Mesenchymal stem cell (in vitro differentiated cells and primary cell): ENCODE data around the gene HADHB.

Source experiments
- DNase-seq: peaks from one replicate; pipeline ENCODE4 v3.0.0-alpha.2; 2013
- H2AFZ ChIP-seq: one replicate; pipeline ENCODE4 v1.6.1; 2013; ENCODE audit warnings: low read depth, mild to moderate bottlenecking, control low read depth, inconsistent platforms, low read length, moderate library complexity
- H2AK5ac ChIP-seq: 2 replicates; pipeline ENCODE4 v1.6.1; 2013; ENCODE audit warnings: low read length, moderate library complexity, mild to moderate bottlenecking, inconsistent platforms; ENCODE audit not compliant: severe bottlenecking
- H2BK120ac ChIP-seq: one replicate; pipeline ENCODE4 v1.6.1; 2013; ENCODE audit warnings: low read depth, mild to moderate bottlenecking, inconsistent platforms, low read length, moderate library complexity
- H2BK12ac ChIP-seq, 2 experiments: one replicate each; pipeline ENCODE4 v1.6.1; 2013; ENCODE audit warnings: inconsistent platforms in 2 of 2, low read length in 2 of 2, mild to moderate bottlenecking in 2 of 2, moderate library complexity in 2 of 2, control low read depth in 1 of 2
- H2BK15ac ChIP-seq: one replicate; pipeline ENCODE4 v1.6.1; 2013; ENCODE audit warnings: mild to moderate bottlenecking, low read depth, inconsistent platforms; ENCODE audit not compliant: poor library complexity, severe bottlenecking
- H2BK5ac ChIP-seq: 2 replicates; pipeline ENCODE4 v1.6.1; 2013; ENCODE audit warnings: low read depth, mild to moderate bottlenecking, low read length, control low read depth, inconsistent platforms; ENCODE audit not compliant: poor library complexity, severe bottlenecking
- H3K14ac ChIP-seq, 2 experiments: one replicate each; pipeline ENCODE4 v1.6.1; 2013; ENCODE audit warnings: inconsistent platforms in 2 of 2, low read length in 2 of 2, control low read depth in 1 of 2, mild to moderate bottlenecking in 1 of 2, moderate library complexity in 1 of 2
- H3K18ac ChIP-seq, 2 experiments: one replicate each; pipeline ENCODE4 v1.6.1; 2013; ENCODE audit warnings: inconsistent platforms in 2 of 2, low read length in 2 of 2, control low read depth in 1 of 2, low read depth in 1 of 2, mild to moderate bottlenecking in 1 of 2
- H3K23ac ChIP-seq, 2 experiments: one replicate each; pipeline ENCODE4 v1.6.1; 2013; ENCODE audit warnings: inconsistent platforms in 2 of 2, low read length in 2 of 2, mild to moderate bottlenecking in 2 of 2, moderate library complexity in 2 of 2, control low read depth in 1 of 2
- H3K27ac ChIP-seq: 2 replicates; pipeline ENCODE4 v1.5.1; 2013; ENCODE audit warnings: mild to moderate bottlenecking, moderate library complexity, low read length, control low read depth, inconsistent platforms; ENCODE audit not compliant: poor library complexity, severe bottlenecking
- H3K27me3 ChIP-seq, 2 experiments: 2 replicates each; pipeline versions ENCODE4 v1.6.1 to v1.7.0; 2013; ENCODE audit warnings: low read length in 2 of 2, mild to moderate bottlenecking in 2 of 2, moderate library complexity in 2 of 2, control low read depth in 1 of 2, inconsistent platforms in 1 of 2; ENCODE audit not compliant: control insufficient read depth in 1 of 2, insufficient read depth in 1 of 2
- H3K36me3 ChIP-seq, 2 experiments: 2 replicates each; pipeline versions ENCODE4 v1.6.1 to v1.7.0; 2013; ENCODE audit warnings: low read length in 2 of 2, control low read depth in 1 of 2, inconsistent platforms in 1 of 2, low read depth in 1 of 2, mild to moderate bottlenecking in 1 of 2; ENCODE audit not compliant: insufficient read depth in 2 of 2, control insufficient read depth in 1 of 2
- H3K4ac ChIP-seq, 2 experiments: one replicate each; pipeline ENCODE4 v1.6.1; 2013; ENCODE audit warnings: inconsistent platforms in 2 of 2, low read length in 2 of 2, mild to moderate bottlenecking in 2 of 2, moderate library complexity in 2 of 2, control low read depth in 1 of 2, low read depth in 1 of 2
- H3K4me1 ChIP-seq: 2 replicates; pipeline ENCODE4 v1.6.1; 2013; ENCODE audit warnings: low read depth, low read length, control low read depth; ENCODE audit not compliant: control insufficient read depth, insufficient read depth
- H3K4me2 ChIP-seq: 2 replicates; pipeline ENCODE4 v1.6.1; 2013; ENCODE audit warnings: low read length, mild to moderate bottlenecking, inconsistent platforms; ENCODE audit not compliant: poor library complexity, severe bottlenecking
- H3K4me3 ChIP-seq, 2 experiments: 2 replicates each; pipeline versions ENCODE4 v1.5.1 to v1.7.0; 2013; ENCODE audit warnings: low read length in 2 of 2, mild to moderate bottlenecking in 2 of 2, control low read depth in 1 of 2, low read depth in 1 of 2; ENCODE audit not compliant: insufficient read depth in 1 of 2
- H3K79me1 ChIP-seq: replicated peaks from 2 replicates; pipeline ENCODE4 v1.6.1; 2013; ENCODE audit warnings: mild to moderate bottlenecking, control low read depth, low read length, inconsistent platforms; ENCODE audit not compliant: poor library complexity, severe bottlenecking
- H3K9ac ChIP-seq: 2 replicates; pipeline ENCODE4 v1.7.0; 2013; ENCODE audit warnings: mild to moderate bottlenecking, low read length, moderate library complexity
- H3K9me3 ChIP-seq: 2 replicates; pipeline ENCODE4 v1.7.0; 2013; ENCODE audit warnings: mild to moderate bottlenecking, low read length; ENCODE audit not compliant: control insufficient read depth
- H4K8ac ChIP-seq: one replicate; pipeline ENCODE4 v1.6.1; 2013; ENCODE audit warnings: inconsistent platforms, mild to moderate bottlenecking, low read length, moderate library complexity
- H4K91ac ChIP-seq: one replicate; pipeline ENCODE4 v1.6.1; 2013; ENCODE audit warnings: mild to moderate bottlenecking, low read length, inconsistent platforms
- WGBS: methylation state at CpG from one replicate; pipeline ENCODE4 v1.1.7; 2013; ENCODE audit warnings: mixed read lengths; 5-methylcytosine and 5-hydroxymethylcytosine counted together

The HADHB gene

GRCh38 chr2:26235089-26235488 lies 9.7 kb upstream of the HADHB start:
- no peak overlapping the region for H3K4ac ChIP-seq
- no peak overlapping the region for H3K14ac ChIP-seq
- H2AK5ac ChIP-seq, result no peak overlapping the region
- H3K23ac ChIP-seq, result no peak overlapping the region
- no peak overlapping the region for H3K4me3 ChIP-seq
- no peak overlapping the region for H3K4me2 ChIP-seq
- H2AFZ ChIP-seq, result no peak overlapping the region
- no peak overlapping the region for H2BK5ac ChIP-seq
- H3K9ac ChIP-seq, result no peak overlapping the region
- no peaks in the 10 kb centered on the region for H3K27me3 ChIP-seq
- no peak overlapping the region for H2BK120ac ChIP-seq
- H3K18ac ChIP-seq, result no peak overlapping the region
- H4K8ac ChIP-seq, result no peak overlapping the region
- WGBS, result 97% methylated on average over 8 of the region's 9 CpGs
- H2BK12ac ChIP-seq, result no peak overlapping the region
- H3K27ac ChIP-seq, result no peak overlapping the region
- peaks cover 30 to 80% of the 10 kb centered on the region in 2 experiments for H3K36me3 ChIP-seq
- H3K79me1 ChIP-seq, result peaks cover 17% of the 10 kb centered on the region
- no peak overlapping the region for H2BK15ac ChIP-seq
- no peaks in the 10 kb centered on the region for H3K9me3 ChIP-seq
- H4K91ac ChIP-seq, result no peak overlapping the region
- H3K4me1 ChIP-seq, result no peaks in the 10 kb centered on the region
- peak; percentile 8 for DNase-seq

DNA sequence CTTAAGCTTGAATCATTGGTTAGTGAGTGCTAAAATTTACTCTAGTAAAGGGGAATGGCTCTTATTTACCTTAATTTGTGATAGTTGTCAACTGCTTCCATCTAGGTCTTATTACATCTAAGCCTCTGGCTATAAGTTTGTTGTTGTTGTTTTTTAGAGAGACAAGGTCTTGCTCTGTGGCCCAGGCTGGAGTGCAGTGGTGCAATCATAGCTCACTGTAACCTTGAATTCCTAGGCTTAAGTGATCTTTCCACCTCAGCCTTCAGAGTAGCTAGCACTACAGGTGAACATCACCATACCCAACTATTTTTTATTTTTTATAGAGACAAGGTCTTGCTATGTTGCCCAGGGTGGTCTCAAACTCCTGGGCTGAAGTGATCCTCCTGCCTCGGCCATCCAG lies 6.9 kb upstream of the HADHB start:
- no peak for DNase-seq
- no peak overlapping the region for H3K14ac ChIP-seq
- no peak overlapping the region for H3K4me2 ChIP-seq
- no peaks in the 10 kb centered on the region for H3K9me3 ChIP-seq
- peaks cover 14% of the 10 kb centered on the region for H3K79me1 ChIP-seq
- H3K36me3 ChIP-seq, result peaks cover 22 to 53% of the 10 kb centered on the region in 2 experiments
- H3K23ac ChIP-seq, result no peak overlapping the region
- no peak overlapping the region for H3K27ac ChIP-seq
- H3K18ac ChIP-seq, result no peak overlapping the region
- no peak overlapping the region for H2BK12ac ChIP-seq
- no peak overlapping the region for H3K4ac ChIP-seq
- no peak overlapping the region for H2BK5ac ChIP-seq
- peak overlapping the region; percentile 50 for H3K9ac ChIP-seq
- H4K8ac ChIP-seq, result no peak overlapping the region
- WGBS, result 100% methylated on average over 1 of the region's 1 CpG
- no peak overlapping the region for H3K4me3 ChIP-seq
- H2AFZ ChIP-seq, result no peak overlapping the region
- H3K27me3 ChIP-seq, result no peaks in the 10 kb centered on the region
- no peak overlapping the region for H2AK5ac ChIP-seq
- H4K91ac ChIP-seq, result no peak overlapping the region
- no peak overlapping the region for H2BK15ac ChIP-seq
- no peak overlapping the region for H2BK120ac ChIP-seq
- H3K4me1 ChIP-seq, result peaks cover 3% of the 10 kb centered on the region

GRCh38 chr2:26238311-26238958 lies 6.3 kb upstream of the HADHB start:
- no peaks in the 10 kb centered on the region for H3K27me3 ChIP-seq
- H2BK5ac ChIP-seq, result no peak overlapping the region
- H2BK12ac ChIP-seq, result no peak overlapping the region
- H2AK5ac ChIP-seq, result no peak overlapping the region
- no peak overlapping the region for H3K14ac ChIP-seq
- WGBS, result 100% methylated on average over 3 of the region's 4 CpGs
- no peak overlapping the region for H4K91ac ChIP-seq
- H2BK15ac ChIP-seq, result no peak overlapping the region
- no peak overlapping the region for H3K23ac ChIP-seq
- H3K18ac ChIP-seq, result no peak overlapping the region
- no peak overlapping the region for H2BK120ac ChIP-seq
- H3K4me2 ChIP-seq, result no peak overlapping the region
- H3K36me3 ChIP-seq, result peaks cover 20 to 47% of the 10 kb centered on the region in 2 experiments
- H3K9ac ChIP-seq, result peak overlapping the region; percentile 50
- no peak overlapping the region for H3K27ac ChIP-seq
- peaks cover 3% of the 10 kb centered on the region for H3K4me1 ChIP-seq
- no peaks in the 10 kb centered on the region for H3K9me3 ChIP-seq
- peak overlapping the region in 1 of 2 experiments; percentile 35 for H3K4me3 ChIP-seq
- H3K4ac ChIP-seq, result no peak overlapping the region
- no peak overlapping the region for H2AFZ ChIP-seq
- DNase-seq, result peak; percentile 33
- no peak overlapping the region for H4K8ac ChIP-seq
- H3K79me1 ChIP-seq, result peaks cover 11% of the 10 kb centered on the region

DNA sequence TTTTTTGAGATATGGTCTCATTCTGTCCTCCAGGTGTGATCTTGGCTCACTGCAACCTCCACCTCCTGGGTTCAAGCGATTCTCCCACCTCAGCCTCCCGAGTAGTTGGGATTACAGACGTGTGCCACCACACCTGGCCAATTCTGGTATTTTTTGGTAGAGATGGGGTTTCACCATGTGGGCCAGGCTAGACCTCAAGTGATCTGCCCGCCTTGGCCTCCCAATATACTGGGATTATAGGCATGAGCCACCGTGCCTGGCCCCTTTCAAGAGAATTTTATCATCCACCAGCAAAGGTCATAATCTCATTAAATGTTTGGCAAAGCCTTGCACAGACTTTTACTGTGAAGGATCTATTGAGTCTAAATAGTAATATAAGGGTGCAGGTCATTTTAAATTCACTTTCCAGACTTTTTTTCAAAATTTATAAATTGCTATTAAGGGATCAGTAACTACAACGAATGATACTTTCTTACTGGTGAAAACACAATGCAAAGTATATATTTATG lies 2.8 kb upstream of the HADHB start:
- no peak overlapping the region for H4K91ac ChIP-seq
- peaks cover 11% of the 10 kb centered on the region for H3K79me1 ChIP-seq
- peaks cover 5% of the 10 kb centered on the region for H3K4me1 ChIP-seq
- peak overlapping the region in 1 of 2 experiments; percentile 88 for H3K4me3 ChIP-seq
- no peak overlapping the region for H3K4ac ChIP-seq
- 100% methylated on average over 4 of the region's 6 CpGs for WGBS
- no peak overlapping the region for H3K14ac ChIP-seq
- no peak for DNase-seq
- no peak overlapping the region for H3K23ac ChIP-seq
- no peak overlapping the region for H3K27ac ChIP-seq
- no peak overlapping the region for H2BK12ac ChIP-seq
- no peak overlapping the region for H2AFZ ChIP-seq
- H2BK15ac ChIP-seq, result no peak overlapping the region
- no peak overlapping the region for H3K18ac ChIP-seq
- H2AK5ac ChIP-seq, result no peak overlapping the region
- no peaks in the 10 kb centered on the region for H3K27me3 ChIP-seq
- H2BK120ac ChIP-seq, result no peak overlapping the region
- H3K36me3 ChIP-seq, result peaks cover 7 to 12% of the 10 kb centered on the region in 2 experiments
- H3K9ac ChIP-seq, result peak overlapping the region; percentile 97
- no peak overlapping the region for H4K8ac ChIP-seq
- H3K4me2 ChIP-seq, result no peak overlapping the region
- no peaks in the 10 kb centered on the region for H3K9me3 ChIP-seq
- H2BK5ac ChIP-seq, result no peak overlapping the region
